Measurements from ENCODE around the gene ZNF180. TPM values are rescaled to one million over a fixed set of nuclear protein-coding genes. Genes with fewer than 3 reads are reported as not detected.
"Not testable (repeated sequence)": the region's sequence is repeated elsewhere in the genome, so short reads cannot be mapped to it uniquely, and the experiment has no call there.

The ZNF180 gene
- total RNA-seq, 2 donors from 2014 or later = 9.6 to 16.1 TPM

GRCh38 chr19:44540736-44541135, 40.4 kb upstream of the ZNF180 start:
- ATAC-seq (ENCODE audit: insufficient number of reproducible peaks, low FRiP score, low read depth) (no peak), DNase-seq (ENCODE audit: low spot score) (no peak)
- H3K9me3 ChIP-seq = no peaks in the 10 kb centered on the region
- H3K27me3 ChIP-seq (replicated peaks; ENCODE audit: insufficient read depth) = no peaks in the 10 kb centered on the region
- no peak for TF ChIP-seq CTCF (IDR thresholded peaks at IDR 0.05)
- no peaks in the 10 kb centered on the region for H3K4me1 ChIP-seq (ENCODE audit: control insufficient read depth in 1 of 2, low read depth in 2 of 2)
- no peak overlapping the region for H3K27ac ChIP-seq
- no peaks in the 10 kb centered on the region for H3K36me3 ChIP-seq
- H3K4me3 ChIP-seq = no peak overlapping the region

- H3K9me3 ChIP-seq = no peaks in the 10 kb centered on the region
- no peak for DNase-seq (ENCODE audit: low spot score)
- H3K36me3 ChIP-seq = no peaks in the 10 kb centered on the region
- H3K27ac ChIP-seq = no peak overlapping the region
- no peak for TF ChIP-seq CTCF (IDR thresholded peaks at IDR 0.05)
- H3K27me3 ChIP-seq (replicated peaks; ENCODE audit: insufficient read depth) = no peaks in the 10 kb centered on the region
- ATAC-seq (ENCODE audit: insufficient number of reproducible peaks, low FRiP score, low read depth) = no peak
- no peak overlapping the region for H3K4me3 ChIP-seq
- no peaks in the 10 kb centered on the region for H3K4me1 ChIP-seq (ENCODE audit: control insufficient read depth in 1 of 2, low read depth in 2 of 2)
Measured at GRCh38 chr19:44539991-44540390, 39.7 kb upstream of the ZNF180 start.

GRCh38 chr19:44539236-44539826, 39.0 kb upstream of the ZNF180 start:
- ATAC-seq (ENCODE audit: insufficient number of reproducible peaks, low FRiP score, low read depth) (no peak), DNase-seq (ENCODE audit: low spot score) (no peak)
- no peak for TF ChIP-seq CTCF (IDR thresholded peaks at IDR 0.05)
- Histone ChIP-seq H3K9me3 (no peaks in the 10 kb centered on the region), H3K4me1 (ENCODE audit: control insufficient read depth in 1 of 2, low read depth in 2 of 2) (no peaks in the 10 kb centered on the region), H3K4me3 (no peak overlapping the region), H3K27me3 (replicated peaks; ENCODE audit: insufficient read depth) (no peaks in the 10 kb centered on the region), H3K27ac (no peak overlapping the region), H3K36me3 (no peaks in the 10 kb centered on the region)

- DNase-seq (ENCODE audit: low spot score); H3K27me3 ChIP-seq (replicated peaks; ENCODE audit: insufficient read depth); H3K27ac ChIP-seq; H3K4me1 ChIP-seq (ENCODE audit: control insufficient read depth in 1 of 2, low read depth in 2 of 2); H3K36me3 ChIP-seq; H3K9me3 ChIP-seq; H3K4me3 ChIP-seq; ATAC-seq (ENCODE audit: insufficient number of reproducible peaks, low FRiP score, low read depth): not testable (repeated sequence)
Measured at GRCh38 chr19:44535361-44535760, 35.0 kb upstream of the ZNF180 start.

- TF ChIP-seq CTCF (IDR thresholded peaks at IDR 0.05) = no peak
- no peak overlapping the region for H3K27ac ChIP-seq
- no peak overlapping the region for H3K4me3 ChIP-seq
- DNase-seq (ENCODE audit: low spot score) = no peak
- no peaks in the 10 kb centered on the region for H3K36me3 ChIP-seq
- H3K27me3 ChIP-seq (replicated peaks; ENCODE audit: insufficient read depth) = no peaks in the 10 kb centered on the region
- no peaks in the 10 kb centered on the region for H3K9me3 ChIP-seq
- no peak for ATAC-seq (ENCODE audit: insufficient number of reproducible peaks, low FRiP score, low read depth)
- no peaks in the 10 kb centered on the region for H3K4me1 ChIP-seq (ENCODE audit: control insufficient read depth in 1 of 2, low read depth in 2 of 2)
Measured at GRCh38 chr19:44532819-44533218, 32.5 kb upstream of the ZNF180 start.

- H3K4me3 ChIP-seq = no peak overlapping the region
- DNase-seq (ENCODE audit: low spot score) = no peak
- H3K4me1 ChIP-seq (ENCODE audit: control insufficient read depth in 1 of 2, low read depth in 2 of 2) = no peaks in the 10 kb centered on the region
- no peak for TF ChIP-seq CTCF (IDR thresholded peaks at IDR 0.05)
- H3K27ac ChIP-seq = no peak overlapping the region
- no peak for ATAC-seq (ENCODE audit: insufficient number of reproducible peaks, low FRiP score, low read depth)
- no peaks in the 10 kb centered on the region for H3K27me3 ChIP-seq (replicated peaks; ENCODE audit: insufficient read depth)
- H3K9me3 ChIP-seq = no peaks in the 10 kb centered on the region
- H3K36me3 ChIP-seq = no peaks in the 10 kb centered on the region
Measured at GRCh38 chr19:44530777-44531176, 30.5 kb upstream of the ZNF180 start.

Data from thoracic aorta (tissue), 2 donors.